HEK293 (cell line): ENCODE results near the gene DERL2.

Experiments
- CTCF ChIA-PET: fragments of 350-600 bp; formaldehyde crosslinking; extraction: SDS; loops from one replicate; lab custom pipeline; 2021; ENCODE audit warnings: antibody characterized with exemption; lab: Yijun Ruan, JAX
- POLR2A ChIA-PET: fragments of 300-600 bp; formaldehyde crosslinking; extraction: SDS; loops from one replicate; lab custom pipeline; 2020; ENCODE audit warnings: antibody characterized with exemption, inconsistent platforms; lab: Yijun Ruan, JAX
- H3K27ac ChIP-seq: fragments of 200-500 bp; sonication (Bioruptor generic); 2 replicates; pipeline ENCODE4 v1.5.1; 2014; ENCODE audit warnings: low read depth, low read length, control low read depth, inconsistent platforms; ENCODE audit errors: extremely low read depth
- H3K36me3 ChIP-seq, 2 experiments: fragments of 200-500 bp in 1 of 2; sonication (Bioruptor generic) in 1 of 2; 1 replicate in 1 of 2; 2 replicates in 1 of 2; pipeline ENCODE4 v1.5.1; 2014 to 2017; ENCODE audit warnings: inconsistent platforms in 2 of 2, low read length in 2 of 2; ENCODE audit not compliant: control insufficient read depth in 2 of 2, insufficient read depth in 1 of 2
- H3K4me1 ChIP-seq: fragments of 200-500 bp; sonication (Bioruptor generic); 2 replicates; pipeline ENCODE4 v1.5.1; 2014; ENCODE audit warnings: mild to moderate bottlenecking, low read length, inconsistent platforms; ENCODE audit not compliant: control insufficient read depth, insufficient read depth
- H3K4me3 ChIP-seq: 2 replicates; pipeline ENCODE4 v1.5.1; 2011; ENCODE audit warnings: low read depth, mild to moderate bottlenecking, control low read depth, low read length, moderate library complexity
- H3K9me3 ChIP-seq: fragments of 200-500 bp; sonication (Bioruptor generic); 2 replicates; pipeline ENCODE4 v1.5.1; 2014; ENCODE audit warnings: low read depth, low read length, inconsistent platforms; ENCODE audit not compliant: control insufficient read depth, insufficient read depth
- GLI4 ChIP-seq: fragments of 450-650 bp; formaldehyde crosslinking; IDR thresholded peaks from 2 replicates; pipeline ENCODE4 v1.5.1; 2016; ENCODE audit warnings: missing biosample characterization, missing genetic modification characterization
- HOXA7 ChIP-seq: sonication (generic); formaldehyde crosslinking; IDR thresholded peaks from 2 replicates; pipeline ENCODE4 v1.8.1; 2022; ENCODE audit warnings: missing genetic modification reagents, borderline replicate concordance
- HOXC10 ChIP-seq: sonication (generic); formaldehyde crosslinking; IDR thresholded peaks from 2 replicates; pipeline ENCODE4 v1.8.1; 2023; ENCODE audit warnings: mild to moderate bottlenecking, missing genetic modification reagents
- OSR2 ChIP-seq: fragments of 450-650 bp; formaldehyde crosslinking; IDR thresholded peaks from 2 replicates; pipeline ENCODE4 v1.5.1; 2016; ENCODE audit warnings: missing biosample characterization, missing genetic modification characterization
- SCRT2 ChIP-seq: fragments of 450-650 bp; formaldehyde crosslinking; IDR thresholded peaks from 2 replicates; pipeline ENCODE4 v1.5.1; 2016; ENCODE audit warnings: missing biosample characterization, missing genetic modification characterization
- SP7 ChIP-seq: fragments of 450-650 bp; formaldehyde crosslinking; IDR thresholded peaks from 2 replicates; pipeline ENCODE4 v1.5.1; 2016; ENCODE audit warnings: missing biosample characterization, missing genetic modification characterization
- WT1 ChIP-seq: fragments of 450-650 bp; formaldehyde crosslinking; IDR thresholded peaks from 2 replicates; pipeline ENCODE4 v1.5.1; 2016; ENCODE audit warnings: missing biosample characterization, missing genetic modification characterization
- YY2 ChIP-seq: fragments of 450-650 bp; formaldehyde crosslinking; IDR thresholded peaks from 2 replicates; pipeline ENCODE4 v1.5.1; 2016; ENCODE audit warnings: missing biosample characterization, missing genetic modification characterization
- ZBTB48 ChIP-seq: fragments of 450-650 bp; formaldehyde crosslinking; IDR thresholded peaks from 2 replicates; pipeline ENCODE4 v1.5.1; 2016; ENCODE audit warnings: missing biosample characterization, missing genetic modification characterization
- ZFP69B ChIP-seq: fragments of 450-650 bp; formaldehyde crosslinking; IDR thresholded peaks from 2 replicates; pipeline ENCODE4 v1.5.1; 2016; ENCODE audit warnings: missing biosample characterization, missing genetic modification characterization
- ZNF16 ChIP-seq: fragments of 450-650 bp; formaldehyde crosslinking; IDR thresholded peaks from 2 replicates; pipeline ENCODE4 v1.5.1; 2016; ENCODE audit warnings: low read depth, missing biosample characterization, missing genetic modification characterization
- ZNF19 ChIP-seq: fragments of 450-650 bp; formaldehyde crosslinking; IDR thresholded peaks from 2 replicates; pipeline ENCODE4; 2016; ENCODE audit warnings: missing biosample characterization, missing genetic modification characterization, low read depth
- ZNF24 ChIP-seq: fragments of 450-650 bp; formaldehyde crosslinking; IDR thresholded peaks from 2 replicates; pipeline ENCODE4 v1.5.1; 2016; ENCODE audit warnings: missing biosample characterization, missing genetic modification characterization
- ZNF433 ChIP-seq: fragments of 450-650 bp; formaldehyde crosslinking; IDR thresholded peaks from 2 replicates; pipeline ENCODE4 v1.5.1; 2016; ENCODE audit warnings: missing biosample characterization, missing genetic modification characterization, low read depth
- ZNF514 ChIP-seq: fragments of 450-650 bp; formaldehyde crosslinking; IDR thresholded peaks from 2 replicates; pipeline ENCODE4 v1.5.1; 2016; ENCODE audit warnings: missing biosample characterization, missing genetic modification characterization
- ZNF558 ChIP-seq: fragments of 450-650 bp; formaldehyde crosslinking; IDR thresholded peaks from 2 replicates; pipeline ENCODE4 v1.5.1; 2016; ENCODE audit warnings: missing biosample characterization, missing genetic modification characterization
- ZNF776 ChIP-seq: fragments of 450-650 bp; formaldehyde crosslinking; IDR thresholded peaks from 2 replicates; pipeline ENCODE4 v1.5.0; 2017; ENCODE audit warnings: missing biosample characterization, missing genetic modification characterization, borderline replicate concordance
- TF ChIP-seq, protein P1 (sequence below): fragments of 450-650 bp; formaldehyde crosslinking; IDR thresholded peaks from 2 replicates; pipeline ENCODE4 v1.5.1; 2016; ENCODE audit warnings: missing biosample characterization, missing genetic modification characterization
- TF ChIP-seq, protein P2 (sequence below): fragments of 450-650 bp; formaldehyde crosslinking; IDR thresholded peaks from 2 replicates; pipeline ENCODE4 v1.5.1; 2016; ENCODE audit warnings: missing biosample characterization, missing genetic modification characterization
- TF ChIP-seq, protein P3 (sequence below): fragments of 450-650 bp; formaldehyde crosslinking; conservative IDR thresholded peaks from 2 replicates; pipeline ENCODE4 v1.5.1; 2016; ENCODE audit warnings: low read depth, missing biosample characterization, missing genetic modification characterization

The DERL2 gene

DNA sequence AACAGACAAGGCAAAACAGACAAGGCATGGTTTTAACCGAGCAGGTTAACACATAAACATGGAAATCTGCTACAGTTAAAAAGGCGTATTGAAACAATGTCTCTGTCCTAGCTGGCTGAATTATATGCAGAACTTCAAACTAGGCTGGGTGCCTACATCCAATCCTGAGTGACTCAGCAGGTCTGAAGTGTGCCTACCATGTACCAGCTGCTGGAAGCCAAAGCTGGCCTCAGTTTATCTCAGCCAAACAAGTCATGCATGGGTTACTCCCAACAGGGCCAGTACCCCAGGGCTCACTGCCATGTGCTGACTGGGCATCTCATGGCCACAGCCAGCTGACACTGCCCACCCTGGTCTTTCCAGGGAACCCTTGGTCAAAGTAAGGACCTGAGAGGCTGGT is 51.0 kb downstream of the DERL2 start:
- peaks cover 66 to 82% of the 10 kb centered on the region in 2 experiments for H3K36me3 ChIP-seq

More for the DNA sequence above, 51.0 kb downstream of the DERL2 start:
- ChIA-PET POLR2A (interaction anchor here (0.6 to 3.3 kb wide), 2 partner anchors 16 to 990 kb away, joined by 3 to 21 read pairs; partner anchors contain the start of genes NUP88 and RPAIN), CTCF (no interaction called here)
- Histone ChIP-seq H3K4me1 (no peaks in the 10 kb centered on the region), H3K4me3 (no peak overlapping the region), H3K9me3 (no peaks in the 10 kb centered on the region), H3K27ac (peak overlapping the region; percentile 21; the same call in 1 of the 2 replicates)
- TF ChIP-seq ZFP69B (tag by site-specific recombination) (no peak), YY2 (tag by site-specific recombination) (no peak), ZNF24 (tag by site-specific recombination) (no peak), HOXA7 (CRISPR knock-in tag) (no peak), OSR2 (no peak), ZNF514 (no peak), WT1 (tag by site-specific recombination) (no peak), ZNF433 (tag by site-specific recombination) (no peak), ZNF558 (tag by site-specific recombination) (no peak), ZNF16 (tag by site-specific recombination) (no peak), ZNF776 (no peak), ZNF19 (tag by site-specific recombination) (no peak), HOXC10 (CRISPR knock-in tag) (no peak), SP7 (tag by site-specific recombination) (no peak), ZBTB48 (tag by site-specific recombination) (no peak), GLI4 (tag by site-specific recombination) (no peak), SCRT2 (tag by site-specific recombination) (no peak)
- TF ChIP-seq, protein P1, sequence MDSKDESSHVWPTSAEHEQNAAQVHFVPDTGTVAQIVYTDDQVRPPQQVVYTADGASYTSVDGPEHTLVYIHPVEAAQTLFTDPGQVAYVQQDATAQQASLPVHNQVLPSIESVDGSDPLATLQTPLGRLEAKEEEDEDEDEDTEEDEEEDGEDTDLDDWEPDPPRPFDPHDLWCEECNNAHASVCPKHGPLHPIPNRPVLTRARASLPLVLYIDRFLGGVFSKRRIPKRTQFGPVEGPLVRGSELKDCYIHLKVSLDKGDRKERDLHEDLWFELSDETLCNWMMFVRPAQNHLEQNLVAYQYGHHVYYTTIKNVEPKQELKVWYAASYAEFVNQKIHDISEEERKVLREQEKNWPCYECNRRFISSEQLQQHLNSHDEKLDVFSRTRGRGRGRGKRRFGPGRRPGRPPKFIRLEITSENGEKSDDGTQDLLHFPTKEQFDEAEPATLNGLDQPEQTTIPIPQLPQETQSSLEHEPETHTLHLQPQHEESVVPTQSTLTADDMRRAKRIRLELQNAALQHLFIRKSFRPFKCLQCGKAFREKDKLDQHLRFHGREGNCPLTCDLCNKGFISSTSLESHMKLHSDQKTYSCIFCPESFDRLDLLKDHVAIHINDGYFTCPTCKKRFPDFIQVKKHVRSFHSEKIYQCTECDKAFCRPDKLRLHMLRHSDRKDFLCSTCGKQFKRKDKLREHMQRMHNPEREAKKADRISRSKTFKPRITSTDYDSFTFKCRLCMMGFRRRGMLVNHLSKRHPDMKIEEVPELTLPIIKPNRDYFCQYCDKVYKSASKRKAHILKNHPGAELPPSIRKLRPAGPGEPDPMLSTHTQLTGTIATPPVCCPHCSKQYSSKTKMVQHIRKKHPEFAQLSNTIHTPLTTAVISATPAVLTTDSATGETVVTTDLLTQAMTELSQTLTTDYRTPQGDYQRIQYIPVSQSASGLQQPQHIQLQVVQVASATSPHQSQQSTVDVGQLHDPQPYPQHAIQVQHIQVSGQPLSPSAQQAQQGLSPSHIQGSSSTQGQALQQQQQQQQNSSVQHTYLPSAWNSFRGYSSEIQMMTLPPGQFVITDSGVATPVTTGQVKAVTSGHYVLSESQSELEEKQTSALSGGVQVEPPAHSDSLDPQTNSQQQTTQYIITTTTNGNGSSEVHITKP, result no peak
- TF ChIP-seq, protein P2, sequence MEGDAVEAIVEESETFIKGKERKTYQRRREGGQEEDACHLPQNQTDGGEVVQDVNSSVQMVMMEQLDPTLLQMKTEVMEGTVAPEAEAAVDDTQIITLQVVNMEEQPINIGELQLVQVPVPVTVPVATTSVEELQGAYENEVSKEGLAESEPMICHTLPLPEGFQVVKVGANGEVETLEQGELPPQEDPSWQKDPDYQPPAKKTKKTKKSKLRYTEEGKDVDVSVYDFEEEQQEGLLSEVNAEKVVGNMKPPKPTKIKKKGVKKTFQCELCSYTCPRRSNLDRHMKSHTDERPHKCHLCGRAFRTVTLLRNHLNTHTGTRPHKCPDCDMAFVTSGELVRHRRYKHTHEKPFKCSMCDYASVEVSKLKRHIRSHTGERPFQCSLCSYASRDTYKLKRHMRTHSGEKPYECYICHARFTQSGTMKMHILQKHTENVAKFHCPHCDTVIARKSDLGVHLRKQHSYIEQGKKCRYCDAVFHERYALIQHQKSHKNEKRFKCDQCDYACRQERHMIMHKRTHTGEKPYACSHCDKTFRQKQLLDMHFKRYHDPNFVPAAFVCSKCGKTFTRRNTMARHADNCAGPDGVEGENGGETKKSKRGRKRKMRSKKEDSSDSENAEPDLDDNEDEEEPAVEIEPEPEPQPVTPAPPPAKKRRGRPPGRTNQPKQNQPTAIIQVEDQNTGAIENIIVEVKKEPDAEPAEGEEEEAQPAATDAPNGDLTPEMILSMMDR (tag by site-specific recombination), result no peak
- TF ChIP-seq, protein P3, sequence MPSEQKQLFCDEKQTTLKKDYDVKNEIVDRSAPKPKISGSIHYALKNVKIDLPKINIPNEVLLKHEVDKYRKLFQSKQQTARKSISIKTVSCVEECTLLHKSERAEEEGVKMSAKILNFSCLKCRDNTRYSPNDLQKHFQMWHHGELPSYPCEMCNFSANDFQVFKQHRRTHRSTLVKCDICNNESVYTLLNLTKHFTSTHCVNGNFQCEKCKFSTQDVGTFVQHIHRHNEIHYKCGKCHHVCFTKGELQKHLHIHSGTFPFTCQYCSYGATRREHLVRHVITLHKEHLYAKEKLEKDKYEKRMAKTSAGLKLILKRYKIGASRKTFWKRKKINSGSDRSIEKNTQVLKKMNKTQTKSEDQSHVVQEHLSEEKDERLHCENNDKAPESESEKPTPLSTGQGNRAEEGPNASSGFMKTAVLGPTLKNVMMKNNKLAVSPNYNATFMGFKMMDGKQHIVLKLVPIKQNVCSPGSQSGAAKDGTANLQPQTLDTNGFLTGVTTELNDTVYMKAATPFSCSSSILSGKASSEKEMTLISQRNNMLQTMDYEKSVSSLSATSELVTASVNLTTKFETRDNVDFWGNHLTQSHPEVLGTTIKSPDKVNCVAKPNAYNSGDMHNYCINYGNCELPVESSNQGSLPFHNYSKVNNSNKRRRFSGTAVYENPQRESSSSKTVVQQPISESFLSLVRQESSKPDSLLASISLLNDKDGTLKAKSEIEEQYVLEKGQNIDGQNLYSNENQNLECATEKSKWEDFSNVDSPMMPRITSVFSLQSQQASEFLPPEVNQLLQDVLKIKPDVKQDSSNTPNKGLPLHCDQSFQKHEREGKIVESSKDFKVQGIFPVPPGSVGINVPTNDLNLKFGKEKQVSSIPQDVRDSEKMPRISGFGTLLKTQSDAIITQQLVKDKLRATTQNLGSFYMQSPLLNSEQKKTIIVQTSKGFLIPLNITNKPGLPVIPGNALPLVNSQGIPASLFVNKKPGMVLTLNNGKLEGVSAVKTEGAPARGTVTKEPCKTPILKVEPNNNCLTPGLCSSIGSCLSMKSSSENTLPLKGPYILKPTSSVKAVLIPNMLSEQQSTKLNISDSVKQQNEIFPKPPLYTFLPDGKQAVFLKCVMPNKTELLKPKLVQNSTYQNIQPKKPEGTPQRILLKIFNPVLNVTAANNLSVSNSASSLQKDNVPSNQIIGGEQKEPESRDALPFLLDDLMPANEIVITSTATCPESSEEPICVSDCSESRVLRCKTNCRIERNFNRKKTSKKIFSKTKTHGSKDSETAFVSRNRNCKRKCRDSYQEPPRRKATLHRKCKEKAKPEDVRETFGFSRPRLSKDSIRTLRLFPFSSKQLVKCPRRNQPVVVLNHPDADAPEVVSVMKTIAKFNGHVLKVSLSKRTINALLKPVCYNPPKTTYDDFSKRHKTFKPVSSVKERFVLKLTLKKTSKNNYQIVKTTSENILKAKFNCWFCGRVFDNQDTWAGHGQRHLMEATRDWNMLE (tag by site-specific recombination), result no peak
